KMS-11 (cell line): ENCODE results near the gene DHX57.

ENCODE experiments used
- H2AFZ ChIP-seq: fragments of 200-600 bp; sonication (generic); 2 replicates; pipeline ENCODE4 v1.6.1; 2016; ENCODE audit warnings: antibody characterized with exemption, mixed run types, low read depth
- H3K27ac ChIP-seq: fragments of 200-600 bp; sonication (generic); 2 replicates; pipeline ENCODE4 v1.6.1; 2016; ENCODE audit warnings: mild to moderate bottlenecking, mixed run types
- H3K27me3 ChIP-seq: fragments of 200-600 bp; sonication (generic); 2 replicates; pipeline ENCODE4 v1.6.1; 2017; ENCODE audit warnings: mild to moderate bottlenecking, low read depth, mixed run types, moderate library complexity; ENCODE audit not compliant: insufficient read depth
- H3K36me3 ChIP-seq: fragments of 200-600 bp; sonication (generic); 2 replicates; pipeline ENCODE4 v1.6.1; 2017; ENCODE audit warnings: mild to moderate bottlenecking, mixed run types; ENCODE audit not compliant: insufficient read depth
- H3K4me1 ChIP-seq: fragments of 200-600 bp; sonication (generic); 2 replicates; pipeline ENCODE4 v1.6.1; 2016; ENCODE audit warnings: mild to moderate bottlenecking, low read depth, mixed run types; ENCODE audit not compliant: poor library complexity, severe bottlenecking
- H3K4me2 ChIP-seq: fragments of 200-600 bp; sonication (generic); 2 replicates; pipeline ENCODE4 v1.7.0; 2016; ENCODE audit warnings: mild to moderate bottlenecking, mixed run types
- H3K4me3 ChIP-seq: fragments of 200-600 bp; sonication (generic); IDR thresholded peaks from 2 replicates; pipeline ENCODE4 v1.6.1; 2017; ENCODE audit warnings: low read depth, low read length, mixed read lengths; ENCODE audit not compliant: insufficient read depth
- H3K79me2 ChIP-seq: fragments of 200-600 bp; sonication (generic); 2 replicates; pipeline ENCODE4 v1.6.1; 2016; ENCODE audit warnings: low read depth, mixed run types; ENCODE audit not compliant: insufficient read depth
- H3K9ac ChIP-seq: fragments of 200-600 bp; sonication (generic); 2 replicates; pipeline ENCODE4 v1.6.1; 2016; ENCODE audit warnings: mild to moderate bottlenecking, mixed run types
- H4K20me1 ChIP-seq: fragments of 200-600 bp; sonication (generic); 2 replicates; pipeline ENCODE4 v1.6.1; 2016; ENCODE audit warnings: mild to moderate bottlenecking, mixed run types; ENCODE audit not compliant: insufficient read depth
- CTCF ChIP-seq: fragments of 200-600 bp; sonication (generic); conservative IDR thresholded peaks from 2 replicates; pipeline ENCODE4 v1.6.1; 2017; ENCODE audit warnings: low read depth, mild to moderate bottlenecking, antibody characterized with exemption, low read length, moderate library complexity, mixed read lengths

The DHX57 gene

GRCh38 chr2:38876407-38876806 lies 673 bp upstream of the DHX57 start:
- peaks cover 14% of the 10 kb centered on the region for H3K4me1 ChIP-seq
- no peaks in the 10 kb centered on the region for H3K27me3 ChIP-seq
- H3K36me3 ChIP-seq = no peaks in the 10 kb centered on the region
- H3K4me3 ChIP-seq = peak overlapping the region; percentile 85
- H2AFZ ChIP-seq = peak overlapping the region; percentile 95
- no peak overlapping the region for H3K27ac ChIP-seq
- TF ChIP-seq CTCF = no peak
- H3K79me2 ChIP-seq = peaks cover 8% of the 10 kb centered on the region; the same call in 1 of the 2 replicates
- no peaks in the 10 kb centered on the region for H4K20me1 ChIP-seq
- peak overlapping the region; percentile 94 for H3K4me2 ChIP-seq
- peak overlapping the region; percentile 55; the same call in 1 of the 2 replicates for H3K9ac ChIP-seq

GRCh38 chr2:38875227-38875575 lies 533 bp downstream of the DHX57 start:
- peaks cover 8% of the 10 kb centered on the region; the same call in 1 of the 2 replicates for H3K79me2 ChIP-seq
- TF ChIP-seq CTCF = no peak

GRCh38 chr2:38873763-38874162 lies 2.0 kb downstream of the DHX57 start:
- no peak for TF ChIP-seq CTCF
- Histone ChIP-seq H3K4me1 (peaks cover 14% of the 10 kb centered on the region), H2AFZ (no peak overlapping the region), H3K79me2 (peaks cover 8% of the 10 kb centered on the region; the same call in 1 of the 2 replicates), H3K36me3 (no peaks in the 10 kb centered on the region), H3K4me3 (no peak overlapping the region), H4K20me1 (no peaks in the 10 kb centered on the region), H3K27ac (no peak overlapping the region), H3K4me2 (no peak overlapping the region), H3K9ac (no peak overlapping the region), H3K27me3 (no peaks in the 10 kb centered on the region)

More at GRCh38 chr2:38875227-38875575, 533 bp downstream of the DHX57 start:
- Histone ChIP-seq H2AFZ (peak overlapping the region; percentile 95), H3K4me3 (peak overlapping the region; percentile 93), H3K4me1 (peaks cover 14% of the 10 kb centered on the region), H3K4me2 (peak overlapping the region; percentile 93), H3K27ac (peak overlapping the region; percentile 22; the same call in 1 of the 2 replicates), H4K20me1 (no peaks in the 10 kb centered on the region), H3K36me3 (no peaks in the 10 kb centered on the region), H3K9ac (peak overlapping the region; percentile 55; the same call in 1 of the 2 replicates), H3K27me3 (no peaks in the 10 kb centered on the region)

GRCh38 chr2:38871432-38871831 lies 4.3 kb downstream of the DHX57 start:
- Histone ChIP-seq H3K4me2 (no peak overlapping the region), H3K36me3 (no peaks in the 10 kb centered on the region), H3K9ac (no peak overlapping the region), H2AFZ (no peak overlapping the region), H3K4me3 (no peak overlapping the region), H4K20me1 (no peaks in the 10 kb centered on the region), H3K79me2 (peaks cover 8% of the 10 kb centered on the region; the same call in 1 of the 2 replicates), H3K4me1 (peaks cover 11% of the 10 kb centered on the region), H3K27ac (no peak overlapping the region), H3K27me3 (no peaks in the 10 kb centered on the region)
- TF ChIP-seq CTCF = no peak
